Fibroblast of the aortic adventitia (primary cell): Measurements from ENCODE around the gene SEMA3B. TPM values are rescaled to one million over a fixed set of nuclear protein-coding genes. Genes with fewer than 3 reads are reported as not detected.

Source experiments
- DNase-seq: peaks from one replicate; pipeline ENCODE4 v3.0.0-alpha.2; 2010; ENCODE audit warnings: low read depth
- H3K4me3 ChIP-seq: 2 replicates; pipeline ENCODE4 v1.5.1; 2011; ENCODE audit warnings: low read depth, mild to moderate bottlenecking, control low read depth, low read length, moderate library complexity
- CTCF ChIP-seq: IDR thresholded peaks from 2 replicates; pipeline ENCODE4 v1.5.1; 2011; ENCODE audit warnings: mild to moderate bottlenecking, low read length, control low read depth, inconsistent platforms; ENCODE audit not compliant: insufficient read depth
- total RNA-seq: library from RNA; depleted of rRNA; stranded (reverse); fragments of >200 nt; gene quantifications from 2 replicates; pipeline ENCODE4 v1.2.3, GENCODE V29; 2012; ENCODE audit warnings: low replicate concordance

The SEMA3B gene
- total RNA-seq, 1 donor: 9.7 TPM

- TF ChIP-seq CTCF: no peak
- H3K4me3 ChIP-seq: peak overlapping the region; percentile 56
Observed at GRCh38 chr3:50293079-50293801, 24.3 kb downstream of the SEMA3B start.

GRCh38 chr3:50294089-50294488 lies 25.1 kb downstream of the SEMA3B start:
- DNase-seq: no peak
- TF ChIP-seq CTCF: no peak
- no peak overlapping the region for H3K4me3 ChIP-seq

More at GRCh38 chr3:50293079-50293801, 24.3 kb downstream of the SEMA3B start:
- no peak for DNase-seq

GRCh38 chr3:50294492-50295403 lies 25.8 kb downstream of the SEMA3B start:
- no peak for DNase-seq
- no peak overlapping the region for H3K4me3 ChIP-seq
- no peak for TF ChIP-seq CTCF

- no peak overlapping the region for H3K4me3 ChIP-seq
- no peak for DNase-seq
- TF ChIP-seq CTCF: no peak
Observed at GRCh38 chr3:50295553-50296431, 26.8 kb downstream of the SEMA3B start.

- TF ChIP-seq CTCF: no peak
- no peak overlapping the region for H3K4me3 ChIP-seq
- no peak for DNase-seq
Observed at GRCh38 chr3:50296721-50297383, 27.9 kb downstream of the SEMA3B start.

- no peak overlapping the region for H3K4me3 ChIP-seq
- TF ChIP-seq CTCF: no peak
- DNase-seq: no peak
Observed at GRCh38 chr3:50297384-50297775, 28.4 kb downstream of the SEMA3B start.
